Gastroesophageal sphincter (tissue), 4 donors: ENCODE measurements around the gene KLF9. TPM values are rescaled to one million over a fixed set of nuclear protein-coding genes. Genes with fewer than 3 reads are reported as not detected.
"Not testable (repeated sequence)": the region's sequence is repeated elsewhere in the genome, so short reads cannot be mapped to it uniquely, and the experiment has no call there.

ENCODE experiments used
- ATAC-seq: fragments of 150-250 bp; one replicate; pipeline ENCODE4 v1.9.1; 2016; ENCODE audit warnings: mild to moderate bottlenecking, moderate library complexity
- H3K27ac ChIP-seq, 4 donors: fragments of 200-600 bp; sonication (generic) in 3 of 4; 1 replicate in 3 of 4; 2 replicates in 1 of 4; pipeline ENCODE4 v1.5.1; 2016 to 2019
- H3K27me3 ChIP-seq: fragments of 200-600 bp; sonication (generic); one replicate; pipeline ENCODE4 v1.5.1; 2019
- H3K36me3 ChIP-seq, 2 donors: fragments of 200-600 bp; sonication (generic); one replicate each; pipeline ENCODE4 v1.5.1; 2019; ENCODE audit warnings: control low read depth in 1 of 2
- H3K4me1 ChIP-seq, 3 donors: fragments of 200-600 bp; sonication (generic); 1 replicate in 2 of 3; 2 replicates in 1 of 3; pipeline ENCODE4 v1.5.1; 2016 to 2019; ENCODE audit warnings: control low read depth in 2 of 3
- H3K4me3 ChIP-seq, 2 donors: fragments of 200-600 bp; sonication (generic); one replicate each; pipeline ENCODE4 v1.5.1; 2019; ENCODE audit warnings: mild to moderate bottlenecking in 1 of 2, moderate library complexity in 1 of 2
- H3K9me3 ChIP-seq, 3 donors: fragments of 200-600 bp; sonication (generic); one replicate each; pipeline ENCODE4 v1.5.1; 2017 to 2019; ENCODE audit warnings: control low read depth in 2 of 3
- EP300 ChIP-seq: sonication (generic); formaldehyde crosslinking; IDR thresholded peaks from one replicate; pipeline ENCODE4 v1.6.1; 2017; ENCODE audit warnings: antibody characterized with exemption, mild to moderate bottlenecking
- POLR2A ChIP-seq, 2 donors: fragments of 450-650 bp; IDR thresholded peaks; one replicate each; pipeline ENCODE4 v1.6.1; 2017; ENCODE audit warnings: antibody characterized with exemption in 2 of 2, mild to moderate bottlenecking in 2 of 2, moderate library complexity in 1 of 2
- POLR2AphosphoS5 ChIP-seq: sonication (generic); formaldehyde crosslinking; IDR thresholded peaks from one replicate; pipeline ENCODE4 v1.6.1; 2017; ENCODE audit warnings: antibody characterized with exemption
- WGBS, 2 donors: methylation state at CpG; one replicate each; pipeline ENCODE4 v1.1.5; 2018; ENCODE audit warnings: low coverage in 1 of 2; 5-methylcytosine and 5-hydroxymethylcytosine counted together
- total RNA-seq, 4 donors: library from RNA; depleted of rRNA; stranded (reverse); fragments of >200 nt; gene quantifications; one replicate each; pipeline ENCODE4 v1.1.0, GENCODE V29; 2016
- TF ChIP-seq, protein P1 (sequence below), 4 experiments: fragments of 200-600 bp in 2 of 4; fragments of 450-650 bp in 2 of 4; sonication (generic) in 1 of 4; IDR thresholded peaks; one replicate each; pipeline ENCODE4 v1.5.1; 2017 to 2019; ENCODE audit warnings: antibody characterized with exemption in 4 of 4, mild to moderate bottlenecking in 2 of 4, moderate library complexity in 2 of 4

Gene KLF9
- total RNA-seq, 4 donors from 2014 or later: 117 to 224 (median 154) TPM

DNA sequence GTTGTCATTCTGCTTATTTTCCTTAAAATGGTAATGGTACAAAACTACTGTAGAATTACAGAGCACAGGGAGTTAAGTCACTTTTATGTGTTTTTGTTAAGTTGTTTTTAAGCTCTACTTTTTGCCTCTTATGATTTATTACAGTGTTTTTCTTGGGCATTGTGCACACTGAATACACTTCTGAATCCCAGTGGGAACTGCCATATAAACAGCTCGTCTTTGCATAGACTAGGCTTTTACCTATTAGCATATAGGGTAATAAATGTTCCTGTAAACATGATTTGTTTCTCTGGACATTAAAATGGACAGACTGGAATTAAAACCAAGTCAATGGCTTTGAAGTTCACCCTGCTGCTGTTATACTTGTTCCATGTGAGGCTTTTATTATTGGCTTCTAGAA, 12.2 kb downstream of the KLF9 start:
- H3K4me1 ChIP-seq: peaks cover 40 to 100% (median 64%) of the 10 kb centered on the region in 3 donors
- peaks cover 0 to under 1% of the 10 kb centered on the region in 2 donors for H3K36me3 ChIP-seq
- H3K4me3 ChIP-seq: peak overlapping the region in 1 of 2 donors; percentile 98
- 0 to 35% methylated on average over 1 of the region's 1 CpG for WGBS, 2 donors
- TF ChIP-seq POLR2AphosphoS5: no peak
- TF ChIP-seq EP300: no peak
- no peak for TF ChIP-seq POLR2A (IDR thresholded peaks at IDR 0.05)
- TF ChIP-seq, protein P1, sequence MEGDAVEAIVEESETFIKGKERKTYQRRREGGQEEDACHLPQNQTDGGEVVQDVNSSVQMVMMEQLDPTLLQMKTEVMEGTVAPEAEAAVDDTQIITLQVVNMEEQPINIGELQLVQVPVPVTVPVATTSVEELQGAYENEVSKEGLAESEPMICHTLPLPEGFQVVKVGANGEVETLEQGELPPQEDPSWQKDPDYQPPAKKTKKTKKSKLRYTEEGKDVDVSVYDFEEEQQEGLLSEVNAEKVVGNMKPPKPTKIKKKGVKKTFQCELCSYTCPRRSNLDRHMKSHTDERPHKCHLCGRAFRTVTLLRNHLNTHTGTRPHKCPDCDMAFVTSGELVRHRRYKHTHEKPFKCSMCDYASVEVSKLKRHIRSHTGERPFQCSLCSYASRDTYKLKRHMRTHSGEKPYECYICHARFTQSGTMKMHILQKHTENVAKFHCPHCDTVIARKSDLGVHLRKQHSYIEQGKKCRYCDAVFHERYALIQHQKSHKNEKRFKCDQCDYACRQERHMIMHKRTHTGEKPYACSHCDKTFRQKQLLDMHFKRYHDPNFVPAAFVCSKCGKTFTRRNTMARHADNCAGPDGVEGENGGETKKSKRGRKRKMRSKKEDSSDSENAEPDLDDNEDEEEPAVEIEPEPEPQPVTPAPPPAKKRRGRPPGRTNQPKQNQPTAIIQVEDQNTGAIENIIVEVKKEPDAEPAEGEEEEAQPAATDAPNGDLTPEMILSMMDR (IDR thresholded peaks at IDR 0.05): no peak
- H3K9me3 ChIP-seq: no peaks in the 10 kb centered on the region
- peak overlapping the region in 1 of 4 donors; percentile 77 for H3K27ac ChIP-seq
- H3K27me3 ChIP-seq: no peaks in the 10 kb centered on the region
- no peak for ATAC-seq

DNA sequence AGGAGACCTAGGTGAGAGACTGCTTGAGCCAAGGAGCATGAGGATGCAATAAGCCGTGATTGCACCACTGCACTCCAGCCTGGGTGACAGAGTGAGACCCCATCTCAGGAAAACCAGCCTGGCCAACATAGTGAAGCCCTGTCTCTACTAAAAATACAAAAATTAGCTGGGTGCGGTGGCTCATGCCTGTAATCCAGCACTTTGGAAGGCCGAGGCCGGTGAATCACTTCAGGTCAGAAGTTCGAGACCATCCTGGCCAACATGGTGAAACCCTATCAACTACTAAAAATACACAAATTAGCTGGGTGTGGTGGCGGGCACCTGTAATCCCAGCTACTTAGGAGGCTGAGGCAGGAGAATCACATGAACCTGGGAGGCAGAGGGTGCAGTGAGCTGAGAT, 13.2 kb downstream of the KLF9 start:
- H3K36me3 ChIP-seq, H3K27ac ChIP-seq, H3K9me3 ChIP-seq, H3K27me3 ChIP-seq, ATAC-seq, H3K4me3 ChIP-seq: not testable (repeated sequence)
- peaks cover 32 to 100% (median 68%) of the 10 kb centered on the region in 3 donors for H3K4me1 ChIP-seq
- 92 to 100% methylated on average over 1 to 6 of the region's 6 CpGs for WGBS, 2 donors

DNA sequence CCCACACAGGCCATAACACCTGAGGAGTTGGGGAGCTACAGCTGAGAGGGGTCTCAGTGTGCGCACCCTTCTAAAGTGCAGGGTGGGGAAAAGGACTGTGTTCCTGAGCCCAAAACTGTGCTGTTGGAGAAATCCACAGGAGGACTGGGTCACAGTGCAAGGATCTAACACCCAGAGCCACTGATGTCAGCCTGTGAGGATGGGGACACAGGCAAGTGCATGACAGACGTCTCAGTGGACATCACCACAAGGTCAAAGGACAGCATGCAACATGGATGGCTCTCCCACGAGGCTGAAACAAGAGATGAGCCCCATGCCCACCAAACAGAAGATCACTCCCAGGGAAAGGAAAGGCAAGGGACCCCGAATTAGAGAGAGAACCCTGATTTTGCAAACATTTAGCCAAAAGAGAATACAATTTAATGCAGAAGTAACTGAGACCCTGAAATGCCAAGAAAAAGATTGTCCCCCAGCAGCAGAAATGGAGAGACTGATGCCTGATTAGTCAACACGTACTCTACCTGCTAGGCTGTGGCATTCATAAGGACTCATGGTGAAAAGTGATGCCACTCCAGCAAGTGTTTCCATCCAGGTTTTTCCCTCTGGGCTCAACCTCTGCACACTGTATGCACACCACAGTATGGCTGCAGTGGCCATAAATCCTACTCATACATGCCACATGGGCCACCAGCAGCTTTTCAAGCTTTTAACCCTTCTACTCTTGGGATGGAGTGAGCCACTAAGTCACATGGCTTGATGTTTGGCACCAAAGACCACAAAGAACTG, 14.2 kb downstream of the KLF9 start:
- WGBS, 2 donors: 86 to 93% methylated on average over 2 of the region's 5 CpGs
- Histone ChIP-seq H3K4me1 (peaks cover 32 to 100% (median 58%) of the 10 kb centered on the region in 3 donors), H3K4me3 (peak overlapping the region in 1 of 2 donors; percentile 7), H3K9me3 (no peaks in the 10 kb centered on the region), H3K36me3 (no peaks in the 10 kb centered on the region), H3K27ac (peak overlapping the region in 2 of 4 donors; percentile 3 to 55), H3K27me3 (no peaks in the 10 kb centered on the region)
- TF ChIP-seq POLR2AphosphoS5 (no peak), POLR2A (IDR thresholded peaks at IDR 0.05) (no peak)
- no peak for ATAC-seq

DNA sequence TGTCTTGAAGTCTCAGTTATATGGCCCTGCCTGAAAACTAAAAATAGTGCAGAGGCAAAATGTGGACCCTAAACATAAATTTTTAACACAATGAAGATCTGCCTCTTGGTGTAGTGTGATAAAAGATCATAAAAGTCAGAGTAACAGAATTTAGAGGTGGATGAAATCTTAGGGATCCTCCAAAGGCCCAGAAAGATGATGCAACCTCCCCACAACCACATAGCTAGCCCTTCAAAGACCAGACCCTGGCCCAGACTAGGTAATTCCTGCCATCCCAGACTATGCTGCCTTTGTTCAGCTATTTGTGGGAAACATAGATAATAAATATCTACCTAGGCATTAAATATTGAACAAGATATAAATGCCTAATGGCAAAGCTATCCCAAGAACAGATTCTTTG, 15.3 kb downstream of the KLF9 start:
- peak overlapping the region in 2 of 4 donors; percentile 3 to 55 for H3K27ac ChIP-seq
- no peaks in the 10 kb centered on the region for H3K9me3 ChIP-seq
- no peak overlapping the region for H3K4me3 ChIP-seq
- no peaks in the 10 kb centered on the region for H3K36me3 ChIP-seq
- no peak for TF ChIP-seq POLR2AphosphoS5
- TF ChIP-seq EP300: no peak
- no peak for TF ChIP-seq POLR2A (IDR thresholded peaks at IDR 0.05)
- TF ChIP-seq, protein P1 (IDR thresholded peaks at IDR 0.05): no peak
- no peaks in the 10 kb centered on the region for H3K27me3 ChIP-seq
- H3K4me1 ChIP-seq: peaks cover 27 to 100% (median 51%) of the 10 kb centered on the region in 3 donors
- ATAC-seq: no peak

DNA sequence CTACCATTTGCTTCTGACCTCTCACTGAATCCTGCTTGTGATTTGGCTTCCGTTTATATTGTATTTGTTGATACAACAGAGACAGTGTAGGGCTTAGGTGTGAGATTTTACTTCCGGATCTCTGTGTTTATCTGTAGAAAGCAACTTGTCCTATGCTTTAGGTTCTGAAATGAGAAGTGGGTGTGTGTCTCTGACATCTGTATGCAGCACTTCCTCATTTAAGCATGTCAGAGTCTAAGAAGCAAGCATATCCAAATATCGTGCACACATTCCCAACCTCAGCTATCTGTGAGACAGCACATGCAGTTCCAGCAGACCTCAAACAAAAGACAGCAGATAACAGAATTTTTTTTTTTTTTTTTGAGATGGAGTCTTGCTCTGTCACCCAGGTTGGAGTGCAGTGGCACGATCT, 16.3 kb downstream of the KLF9 start:
- Histone ChIP-seq H3K9me3 (no peaks in the 10 kb centered on the region), H3K27me3 (no peaks in the 10 kb centered on the region), H3K36me3 (no peaks in the 10 kb centered on the region), H3K27ac (peak overlapping the region in 3 of 4 donors; percentile 7 to 55 (median 54)), H3K4me3 (peak overlapping the region in 1 of 2 donors; percentile 21), H3K4me1 (peaks cover 24 to 100% (median 49%) of the 10 kb centered on the region in 3 donors)
- peak; percentile 27 for ATAC-seq
- 23 to 29% methylated on average over 4 of the region's 4 CpGs for WGBS, 2 donors
- TF ChIP-seq POLR2A (IDR thresholded peaks at IDR 0.05): no peak
- TF ChIP-seq, protein P1 (IDR thresholded peaks at IDR 0.05): no peak
- no peak for TF ChIP-seq POLR2AphosphoS5
- TF ChIP-seq EP300: no peak

DNA sequence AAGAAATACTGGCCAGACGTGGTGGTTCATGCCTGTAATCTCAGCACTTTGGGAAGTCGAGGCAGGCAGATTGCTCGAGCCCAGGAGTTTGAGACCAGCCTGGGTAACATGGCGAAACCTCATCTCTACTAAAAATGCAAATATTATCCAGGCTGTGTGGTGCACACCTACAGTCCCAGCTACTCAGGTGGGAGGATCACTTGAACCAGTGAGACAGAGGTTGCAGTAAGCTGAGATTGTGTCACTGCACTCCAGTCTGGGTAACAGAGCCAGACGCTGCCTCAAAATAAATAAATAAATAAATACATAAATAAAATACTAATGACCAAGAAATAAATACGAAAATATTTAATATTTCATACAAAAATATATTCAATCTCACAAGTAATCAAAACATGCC, 18.8 kb downstream of the KLF9 start:
- Histone ChIP-seq H3K36me3 (no peaks in the 10 kb centered on the region), H3K27me3 (no peaks in the 10 kb centered on the region), H3K4me1 (peaks cover 34 to 100% (median 64%) of the 10 kb centered on the region in 3 donors), H3K4me3 (no peak overlapping the region), H3K27ac (no peak overlapping the region), H3K9me3 (no peaks in the 10 kb centered on the region)
- TF ChIP-seq POLR2AphosphoS5 (no peak), POLR2A (IDR thresholded peaks at IDR 0.05) (no peak), EP300 (no peak)
- TF ChIP-seq, protein P1 (IDR thresholded peaks at IDR 0.05): no peak
- 77 to 78% methylated on average over 6 of the region's 6 CpGs for WGBS, 2 donors
- ATAC-seq: no peak
